Stimulated activated CD8-positive, alpha-beta memory T cell treated with anti-CD3 and anti-CD28 coated beads, Interleukin-7, amount 100 ng/mL, for 1 hour (primary cell): ENCODE results near the gene MARK1.

Source experiments
- DNase-seq, 2 donors: peaks; one replicate each; pipeline ENCODE4 v3.0.0-alpha.2; 2020; ENCODE audit warnings: low read depth in 2 of 2

MARK1 gene

GRCh38 chr1:220711056-220711809 is 183.3 kb downstream of the MARK1 start:
- no peak for DNase-seq
